GM21526 (cell line): ENCODE data around the gene SIAE.

ENCODE experiments used
- ATAC-seq: cut with Tn5 transposase; IDR thresholded peaks from one replicate; pipeline ENCODE4 v1.9.1; 2021; ENCODE audit warnings: moderate library complexity; ENCODE audit not compliant: unreplicated experiment, low FRiP score

The SIAE gene, protein sequence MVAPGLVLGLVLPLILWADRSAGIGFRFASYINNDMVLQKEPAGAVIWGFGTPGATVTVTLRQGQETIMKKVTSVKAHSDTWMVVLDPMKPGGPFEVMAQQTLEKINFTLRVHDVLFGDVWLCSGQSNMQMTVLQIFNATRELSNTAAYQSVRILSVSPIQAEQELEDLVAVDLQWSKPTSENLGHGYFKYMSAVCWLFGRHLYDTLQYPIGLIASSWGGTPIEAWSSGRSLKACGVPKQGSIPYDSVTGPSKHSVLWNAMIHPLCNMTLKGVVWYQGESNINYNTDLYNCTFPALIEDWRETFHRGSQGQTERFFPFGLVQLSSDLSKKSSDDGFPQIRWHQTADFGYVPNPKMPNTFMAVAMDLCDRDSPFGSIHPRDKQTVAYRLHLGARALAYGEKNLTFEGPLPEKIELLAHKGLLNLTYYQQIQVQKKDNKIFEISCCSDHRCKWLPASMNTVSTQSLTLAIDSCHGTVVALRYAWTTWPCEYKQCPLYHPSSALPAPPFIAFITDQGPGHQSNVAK

DNA sequence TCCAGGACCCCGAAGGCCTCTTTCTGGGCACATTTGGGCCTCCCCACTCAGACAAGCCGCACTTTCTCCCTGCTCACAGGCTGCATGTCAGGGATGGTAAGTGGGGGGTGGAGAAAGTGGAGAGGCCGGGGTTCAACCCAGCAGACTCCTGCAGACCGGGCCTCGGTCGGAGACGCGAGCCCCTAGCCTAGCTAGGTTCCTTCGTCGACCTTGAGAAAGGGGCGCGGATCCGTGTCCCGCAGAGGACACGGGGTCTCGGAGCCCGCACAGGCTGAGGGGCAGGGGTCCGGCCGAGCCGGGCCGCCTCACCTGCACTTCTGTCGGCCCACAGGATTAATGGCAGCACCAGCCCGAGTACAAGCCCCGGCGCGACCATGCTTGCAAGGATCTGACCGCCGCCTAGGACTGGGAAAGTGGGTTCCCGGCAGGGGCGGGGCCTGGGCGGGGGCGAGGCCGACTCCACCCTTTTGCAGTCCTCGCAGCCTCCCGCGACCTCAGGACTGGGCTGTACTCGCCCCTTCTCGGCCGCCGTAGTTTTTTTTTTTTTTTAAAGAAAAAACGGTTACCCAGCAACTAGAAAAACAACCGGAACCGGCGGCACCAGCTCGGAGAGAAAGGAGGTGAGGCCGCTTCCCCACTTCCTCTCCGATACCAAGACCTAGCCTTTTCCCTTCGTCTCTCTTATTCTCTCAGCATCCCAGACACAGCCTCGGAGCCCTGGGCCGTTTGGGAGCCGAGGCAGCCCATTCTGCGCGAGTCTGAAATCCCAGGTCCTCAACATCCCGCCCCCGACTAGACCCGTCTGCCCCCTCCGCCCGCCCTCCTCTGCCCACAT lies at the start of gene SIAE, which contains the start of gene SPA17:
Gene SIAE, minus strand, starts transcription at position 407 of the 835 bp plus-strand sequence. Its CDS starts 31 bp downstream, at position 376.
Gene SPA17, plus strand, starts transcription at position 572 of the 835 bp plus-strand sequence. CDS start 1,361 bp downstream, outside the sequence.
- ATAC-seq: peak; percentile 88

GRCh38 chr11:124722176-124722575 lies 48.6 kb upstream of the SIAE start:
- no peak for ATAC-seq

GRCh38 chr11:124719534-124719933 lies 46.0 kb upstream of the SIAE start:
- ATAC-seq: no peak

GRCh38 chr11:124718801-124719200 lies 45.3 kb upstream of the SIAE start:
- no peak for ATAC-seq

DNA sequence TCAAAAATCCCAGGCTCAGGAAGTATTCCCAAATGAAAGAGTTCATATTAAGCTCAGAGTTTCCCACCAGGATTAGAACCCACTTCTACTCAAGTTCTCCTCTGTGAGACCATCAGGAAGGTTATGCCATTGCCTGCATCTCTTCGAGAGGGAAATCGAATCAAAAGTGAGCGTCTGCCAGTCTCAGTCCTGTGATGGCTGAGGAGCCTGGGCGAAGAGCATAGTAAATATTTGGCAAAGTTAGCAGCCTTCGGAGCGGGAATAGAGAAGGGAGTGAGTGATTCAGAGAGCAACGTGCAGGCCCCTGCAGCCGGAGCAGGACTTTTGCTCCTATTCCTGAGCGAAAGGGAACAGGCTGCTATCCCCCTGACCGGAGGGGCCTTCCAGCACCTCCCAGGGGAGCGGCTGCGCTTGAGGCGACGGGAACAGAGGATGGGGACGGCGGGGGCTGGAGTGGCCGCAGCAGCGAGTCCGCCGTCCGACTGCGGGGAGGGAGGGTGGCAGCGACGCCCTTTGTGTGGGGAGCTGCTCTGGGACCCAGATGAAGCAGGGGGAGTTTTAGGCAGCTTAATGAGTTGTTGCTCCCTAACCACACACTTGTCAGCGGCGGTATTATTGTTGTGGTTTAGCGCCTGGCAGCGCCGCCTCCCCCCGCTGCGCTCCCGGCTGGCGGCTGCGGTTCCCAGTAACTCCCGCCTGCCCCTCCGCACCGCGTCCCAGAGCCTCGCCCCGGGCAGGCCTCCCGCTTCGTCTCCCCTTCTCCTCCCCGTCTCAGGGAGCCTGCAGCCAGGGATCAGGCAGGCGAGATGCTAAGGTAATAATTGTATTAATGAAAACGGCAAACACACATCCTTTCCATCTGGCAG lies 44.5 kb upstream of the SIAE start:
- no peak for ATAC-seq

GRCh38 chr11:124717421-124717785 lies 43.9 kb upstream of the SIAE start:
- ATAC-seq: no peak

DNA sequence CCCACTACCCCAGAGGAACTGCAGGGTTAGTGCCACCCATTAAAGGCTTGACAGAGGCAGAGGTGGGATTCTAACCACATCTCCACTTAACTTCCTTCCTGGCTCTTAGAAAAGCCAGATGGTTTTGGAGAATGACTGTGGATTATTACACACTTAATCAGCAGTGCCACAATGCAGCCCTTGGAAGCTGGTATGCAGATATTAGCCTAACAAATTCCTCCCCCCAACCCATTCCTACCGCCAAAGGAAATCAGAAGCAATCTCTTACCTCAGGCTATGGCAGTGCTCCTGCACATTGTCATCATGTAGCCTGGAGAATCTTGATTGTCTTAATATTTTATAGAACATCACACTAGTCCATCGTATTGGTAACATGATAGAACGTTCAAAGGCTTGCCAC lies 43.1 kb upstream of the SIAE start:
- no peak for ATAC-seq

GRCh38 chr11:124712392-124712791 lies 38.9 kb upstream of the SIAE start:
- ATAC-seq: no peak

- ATAC-seq: no peak
Observed at GRCh38 chr11:124707829-124708228, 34.3 kb upstream of the SIAE start.

DNA sequence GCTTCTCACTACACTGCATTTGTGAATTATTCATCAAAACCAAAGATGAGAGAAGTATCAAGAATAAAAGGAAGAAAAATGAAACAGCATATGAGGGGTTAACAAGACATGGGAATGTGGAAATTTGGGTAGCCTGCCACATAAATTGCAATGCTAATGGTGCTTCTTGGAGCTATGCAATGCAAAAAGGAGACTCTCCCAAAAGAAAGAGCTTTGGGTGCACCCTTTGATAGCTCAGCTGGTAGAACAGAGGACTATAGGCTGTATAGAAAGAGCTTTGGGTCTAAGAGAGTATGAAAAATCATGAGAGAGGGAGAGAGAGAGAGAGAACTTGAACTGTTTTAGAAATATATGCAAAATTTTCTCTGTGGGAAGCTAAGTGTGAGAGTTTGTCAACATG lies 26.5 kb upstream of the SIAE start:
- no peak for ATAC-seq

GRCh38 chr11:124699547-124699946 lies 26.0 kb upstream of the SIAE start:
- ATAC-seq: no peak

GRCh38 chr11:124693142-124693541 lies 19.6 kb upstream of the SIAE start:
- no peak for ATAC-seq

- ATAC-seq: no peak
Observed at GRCh38 chr11:124682443-124682842, 8.9 kb upstream of the SIAE start.

- ATAC-seq: no peak
Observed at GRCh38 chr11:124681421-124681820, 7.9 kb upstream of the SIAE start.

GRCh38 chr11:124678416-124678815 lies 4.9 kb upstream of the SIAE start:
- no peak for ATAC-seq

DNA sequence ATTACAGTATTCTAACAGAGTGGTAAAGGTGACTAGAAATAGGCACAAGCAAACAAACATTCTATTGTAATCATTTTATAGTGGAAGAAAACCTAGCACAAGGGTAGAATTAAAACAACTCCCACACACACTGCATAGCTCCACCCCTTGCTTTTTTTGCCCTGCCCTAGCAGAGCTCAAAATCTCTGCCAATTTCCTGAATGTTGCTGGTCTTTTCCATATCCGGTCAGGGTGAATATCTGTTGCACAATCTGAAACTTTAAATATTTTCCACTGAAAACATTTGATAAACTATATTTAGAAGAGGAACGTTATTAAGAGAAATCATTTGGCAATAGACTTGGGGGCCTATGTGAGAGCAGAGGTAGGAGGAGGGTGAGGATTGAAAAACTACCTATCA lies 2.8 kb upstream of the SIAE start:
- ATAC-seq: no peak

GRCh38 chr11:124674571-124674970 lies 1.0 kb upstream of the SIAE start:
- no peak for ATAC-seq

DNA sequence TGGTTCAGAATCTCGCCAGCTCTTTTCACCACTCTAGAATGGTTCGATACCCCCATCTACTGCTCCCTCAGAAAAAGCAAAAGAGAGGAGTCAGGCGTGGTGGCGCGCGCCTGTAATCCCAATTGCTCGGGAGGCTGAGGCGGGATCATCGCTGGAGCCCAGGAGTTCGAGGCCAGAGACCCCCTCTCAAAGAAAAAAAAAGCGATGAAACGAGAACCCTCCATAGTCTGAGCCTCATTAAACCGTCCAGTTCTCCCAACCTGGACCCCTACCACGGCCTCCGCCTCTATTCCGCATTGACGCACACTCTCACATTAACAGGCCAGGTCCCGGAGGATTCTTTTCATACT lies 604 bp upstream of the SIAE start:
- ATAC-seq: no peak

DNA sequence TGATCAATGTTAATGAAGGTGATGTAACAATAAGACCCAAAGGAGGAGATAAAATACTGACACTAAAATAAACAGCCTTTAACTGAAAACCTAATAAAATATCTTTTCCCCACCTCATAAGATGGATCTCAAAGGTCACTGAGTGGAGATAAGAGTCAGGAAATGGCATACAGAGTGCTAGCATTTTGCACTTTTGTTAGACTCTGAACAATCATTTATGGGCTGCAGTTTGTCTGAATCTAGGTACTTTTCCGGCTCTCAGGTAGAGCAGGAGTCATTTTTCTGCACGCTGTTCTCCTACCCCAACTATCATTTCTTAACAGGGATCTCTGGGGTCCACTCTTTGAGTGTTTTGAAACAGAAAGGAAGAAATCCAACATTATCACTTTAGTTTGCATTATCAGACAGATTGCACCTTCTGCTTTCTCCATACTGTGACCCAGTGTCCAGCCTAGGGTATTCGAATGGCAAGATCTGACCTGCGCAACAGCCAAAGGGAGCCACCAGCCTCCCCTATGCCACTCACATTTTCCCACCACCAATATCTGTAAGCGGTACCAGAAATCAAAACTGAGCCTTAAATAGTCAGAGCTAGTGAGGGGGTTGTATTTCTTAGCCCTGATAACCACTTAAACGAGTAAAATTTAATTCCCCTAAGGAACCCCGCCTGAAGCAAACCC lies 863 bp downstream of the SIAE start:
- ATAC-seq: no peak

DNA sequence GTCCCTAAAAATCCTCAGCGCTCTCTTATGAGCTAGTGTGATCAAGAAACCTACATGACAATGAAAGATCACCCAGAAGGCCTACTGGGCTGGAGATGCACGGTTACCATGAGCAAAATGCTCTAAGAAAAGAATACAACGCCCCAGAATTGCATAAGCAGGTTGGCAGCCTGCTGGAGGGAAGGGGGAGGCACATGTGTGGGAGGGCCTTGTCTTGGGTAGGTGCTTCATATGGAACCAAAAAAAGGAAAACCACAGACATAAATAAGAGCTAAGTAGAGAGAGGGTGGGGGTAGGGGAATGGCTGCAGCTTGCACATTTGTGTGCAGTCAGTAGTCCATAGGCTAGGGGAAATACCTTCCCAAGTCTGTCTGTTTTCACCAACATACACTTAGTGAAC lies 2.8 kb downstream of the SIAE start:
- ATAC-seq: no peak
